ENCODE results near the gene KCNN1. TPM values are rescaled to one million over a fixed set of nuclear protein-coding genes. Genes with fewer than 3 reads are reported as not detected.

KCNN1 gene
- total and polyA plus RNA-seq, 2 of the 13 experiments (the other 11 are each of a cell fraction or from before 2014, with no cell fraction given), result 0.04 TPM; not detected in 1

- TF ChIP-seq TCF7L2 (IDR thresholded peaks at IDR 0.05; ENCODE audit: low read depth, low read length) (no peak), CENPX (CRISPR knock-in tag; IDR thresholded peaks at IDR 0.05) (no peak), ZNF256 (CRISPR knock-in tag; conservative IDR thresholded peaks at IDR 0.05) (no peak), FOXP4 (CRISPR knock-in tag; IDR thresholded peaks at IDR 0.05) (peak; percentile 80), FLYWCH1 (CRISPR knock-in tag; IDR thresholded peaks at IDR 0.05) (no peak), ATAD3A (CRISPR knock-in tag; IDR thresholded peaks at IDR 0.05) (no peak), ZNF619 (CRISPR knock-in tag; IDR thresholded peaks at IDR 0.05) (no peak), ZMAT5 (CRISPR knock-in tag; IDR thresholded peaks at IDR 0.05; ENCODE audit: borderline replicate concordance, low read depth) (no peak), KAT2B (IDR thresholded peaks at IDR 0.05; ENCODE audit: borderline replicate concordance, low read depth, low read length) (no peak), SIN3B (IDR thresholded peaks at IDR 0.05; ENCODE audit: low read length) (no peak), ZNF740 (CRISPR knock-in tag; IDR thresholded peaks at IDR 0.05) (no peak), TFDP1 (CRISPR knock-in tag; IDR thresholded peaks at IDR 0.05; ENCODE audit: borderline replicate concordance) (no peak), CEBPB (IDR thresholded peaks at IDR 0.05; ENCODE audit: borderline replicate concordance, low read depth, low read length) (peak; percentile 78; the same call in 1 of the 2 replicates), NR2F6 (IDR thresholded peaks at IDR 0.05) (peak; percentile 94), NR2F6 (CRISPR knock-in tag; IDR thresholded peaks at IDR 0.05) (peak; percentile 99), JUN (CRISPR knock-in tag; IDR thresholded peaks at IDR 0.05) (peak; percentile 97), KLF11 (CRISPR knock-in tag; IDR thresholded peaks at IDR 0.05) (no peak), ZNF597 (CRISPR knock-in tag; IDR thresholded peaks at IDR 0.05) (no peak), ZNF788 (CRISPR knock-in tag; IDR thresholded peaks at IDR 0.05; ENCODE audit: borderline replicate concordance) (no peak), SALL1 (CRISPR knock-in tag; IDR thresholded peaks at IDR 0.05) (peak; percentile 83), KDM5B (CRISPR knock-in tag; IDR thresholded peaks at IDR 0.05; ENCODE audit: borderline replicate concordance) (no peak), ZNF432 (CRISPR knock-in tag; IDR thresholded peaks at IDR 0.05; ENCODE audit: borderline replicate concordance) (no peak)
Observed at GRCh38 chr19:18013210-18014111, 46.6 kb downstream of the KCNN1 start (continued).
